ENCODE data around the gene PPM1J.
A peak's percentile ranks its signal among the peaks of the same experiment; 100 is the strongest.

Gene PPM1J

DNA sequence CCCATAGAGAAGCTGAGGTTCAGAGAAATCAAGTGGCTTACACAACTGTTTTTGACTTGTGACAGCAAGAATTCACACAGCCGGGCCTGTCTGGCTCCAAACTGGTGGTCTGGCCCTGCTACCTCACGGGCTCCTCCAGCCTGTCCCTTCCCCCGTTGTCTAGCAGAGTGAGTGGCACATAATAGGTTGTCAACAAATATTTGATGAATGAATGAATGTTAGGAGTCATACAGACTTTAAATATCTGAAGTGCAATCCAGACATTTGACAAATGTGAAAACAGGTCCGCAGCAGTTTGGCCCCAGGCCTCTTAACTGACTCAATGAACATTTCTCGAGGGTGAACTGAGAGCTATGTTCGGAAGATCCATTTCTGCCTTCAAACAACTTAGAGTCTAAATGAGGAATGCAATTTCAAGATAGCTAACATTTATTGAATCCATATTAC lies 7.1 kb downstream of the PPM1J start:
- Histone ChIP-seq H3K9me2 (replicated peaks; ENCODE audit: insufficient read depth, low read length) (no peaks in the 10 kb centered on the region), H3F3A (ENCODE audit: insufficient read depth) (peaks cover 2% of the 10 kb centered on the region; the same call in 1 of the 2 replicates), H3K36me3 (ENCODE audit: low read length) (no peaks in the 10 kb centered on the region), H3K4me2 (ENCODE audit: low read depth, low read length, poor library complexity, severe bottlenecking) (peak overlapping the region; percentile 65), H3K4me3 (ENCODE audit: insufficient read depth, low read length, poor library complexity, severe bottlenecking) (no peak overlapping the region), H3K9ac (ENCODE audit: low read length) (no peak overlapping the region), H4K20me1 (ENCODE audit: low read depth, low read length) (no peaks in the 10 kb centered on the region), H2AFZ (ENCODE audit: low read depth, low read length, severe bottlenecking) (no peak overlapping the region), H3K27me3 (ENCODE audit: low read length) (no peaks in the 10 kb centered on the region), H3K27ac (ENCODE audit: low read depth, low read length) (no peak overlapping the region), H3K9me3 (ENCODE audit: insufficient read depth, low read length) (no peaks in the 10 kb centered on the region), H3K79me2 (ENCODE audit: insufficient read depth, low read length) (no peaks in the 10 kb centered on the region)
- no peak for TF ChIP-seq EZH2phosphoT487 (conservative IDR thresholded peaks at IDR 0.05; ENCODE audit: low read length)
- TF ChIP-seq, protein P1, sequence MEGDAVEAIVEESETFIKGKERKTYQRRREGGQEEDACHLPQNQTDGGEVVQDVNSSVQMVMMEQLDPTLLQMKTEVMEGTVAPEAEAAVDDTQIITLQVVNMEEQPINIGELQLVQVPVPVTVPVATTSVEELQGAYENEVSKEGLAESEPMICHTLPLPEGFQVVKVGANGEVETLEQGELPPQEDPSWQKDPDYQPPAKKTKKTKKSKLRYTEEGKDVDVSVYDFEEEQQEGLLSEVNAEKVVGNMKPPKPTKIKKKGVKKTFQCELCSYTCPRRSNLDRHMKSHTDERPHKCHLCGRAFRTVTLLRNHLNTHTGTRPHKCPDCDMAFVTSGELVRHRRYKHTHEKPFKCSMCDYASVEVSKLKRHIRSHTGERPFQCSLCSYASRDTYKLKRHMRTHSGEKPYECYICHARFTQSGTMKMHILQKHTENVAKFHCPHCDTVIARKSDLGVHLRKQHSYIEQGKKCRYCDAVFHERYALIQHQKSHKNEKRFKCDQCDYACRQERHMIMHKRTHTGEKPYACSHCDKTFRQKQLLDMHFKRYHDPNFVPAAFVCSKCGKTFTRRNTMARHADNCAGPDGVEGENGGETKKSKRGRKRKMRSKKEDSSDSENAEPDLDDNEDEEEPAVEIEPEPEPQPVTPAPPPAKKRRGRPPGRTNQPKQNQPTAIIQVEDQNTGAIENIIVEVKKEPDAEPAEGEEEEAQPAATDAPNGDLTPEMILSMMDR (IDR thresholded peaks at IDR 0.05; ENCODE audit: insufficient read depth, low read length, poor library complexity, severe bottlenecking), result no peak

DNA sequence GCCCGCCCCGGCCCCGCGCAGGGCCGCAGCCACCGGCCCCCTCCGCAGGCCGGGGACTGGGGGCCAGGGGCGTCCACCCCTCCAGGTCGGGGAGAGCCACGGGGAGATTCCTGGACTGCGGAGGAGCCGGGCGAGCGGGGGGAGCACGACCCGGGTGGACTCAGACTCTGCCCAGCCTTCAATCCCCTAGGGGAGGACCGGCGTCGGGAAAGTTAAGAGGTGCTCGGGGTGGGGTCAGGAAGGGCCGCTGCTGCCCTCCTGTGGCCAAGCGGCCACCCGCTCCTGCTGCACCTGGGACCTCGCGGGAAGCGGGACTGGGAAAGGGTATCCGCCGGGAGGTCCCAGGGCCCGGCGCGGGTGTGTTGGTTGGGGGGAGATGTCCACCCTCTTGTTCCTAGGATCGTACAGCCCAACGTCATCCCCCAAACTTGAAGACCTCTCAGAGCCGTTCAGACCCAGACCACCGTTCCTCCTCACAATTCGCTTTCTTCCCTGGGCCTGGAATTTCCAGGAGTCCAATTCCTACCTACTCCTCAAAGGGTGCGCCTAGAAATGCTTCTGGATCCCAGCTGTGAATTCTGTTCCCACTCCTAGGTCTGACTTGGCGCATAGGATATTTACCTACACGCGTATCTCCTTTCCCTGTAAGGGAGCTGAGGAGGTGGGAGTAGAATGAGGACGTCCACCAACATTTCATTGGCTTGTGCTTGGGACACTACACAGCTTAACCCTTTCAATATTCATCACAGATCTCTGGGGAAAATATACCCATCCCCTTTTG lies 7.7 kb downstream of the PPM1J start:
- H3K27ac ChIP-seq (ENCODE audit: low read depth, low read length), result no peak overlapping the region
- no peaks in the 10 kb centered on the region for H3K9me3 ChIP-seq (ENCODE audit: insufficient read depth, low read length)
- no peaks in the 10 kb centered on the region for H3F3A ChIP-seq (ENCODE audit: insufficient read depth)
- H3K36me3 ChIP-seq (ENCODE audit: low read length), result no peaks in the 10 kb centered on the region
- peak overlapping the region; percentile 65 for H3K4me2 ChIP-seq (ENCODE audit: low read depth, low read length, poor library complexity, severe bottlenecking)
- H4K20me1 ChIP-seq (ENCODE audit: low read depth, low read length), result no peaks in the 10 kb centered on the region
- H2AFZ ChIP-seq (ENCODE audit: low read depth, low read length, severe bottlenecking), result no peak overlapping the region
- no peaks in the 10 kb centered on the region for H3K79me2 ChIP-seq (ENCODE audit: insufficient read depth, low read length)
- peak overlapping the region; percentile 48; the same call in 1 of the 2 replicates for H3K9ac ChIP-seq (ENCODE audit: low read length)
- no peaks in the 10 kb centered on the region for H3K9me2 ChIP-seq (replicated peaks; ENCODE audit: insufficient read depth, low read length)
- TF ChIP-seq, protein P1 (IDR thresholded peaks at IDR 0.05; ENCODE audit: insufficient read depth, low read length, poor library complexity, severe bottlenecking), result peak; percentile 55
- no peak for TF ChIP-seq EZH2phosphoT487 (conservative IDR thresholded peaks at IDR 0.05; ENCODE audit: low read length)
- peak overlapping the region; percentile 61 for H3K4me3 ChIP-seq (ENCODE audit: insufficient read depth, low read length, poor library complexity, severe bottlenecking)
- no peaks in the 10 kb centered on the region for H3K27me3 ChIP-seq (ENCODE audit: low read length)

DNA sequence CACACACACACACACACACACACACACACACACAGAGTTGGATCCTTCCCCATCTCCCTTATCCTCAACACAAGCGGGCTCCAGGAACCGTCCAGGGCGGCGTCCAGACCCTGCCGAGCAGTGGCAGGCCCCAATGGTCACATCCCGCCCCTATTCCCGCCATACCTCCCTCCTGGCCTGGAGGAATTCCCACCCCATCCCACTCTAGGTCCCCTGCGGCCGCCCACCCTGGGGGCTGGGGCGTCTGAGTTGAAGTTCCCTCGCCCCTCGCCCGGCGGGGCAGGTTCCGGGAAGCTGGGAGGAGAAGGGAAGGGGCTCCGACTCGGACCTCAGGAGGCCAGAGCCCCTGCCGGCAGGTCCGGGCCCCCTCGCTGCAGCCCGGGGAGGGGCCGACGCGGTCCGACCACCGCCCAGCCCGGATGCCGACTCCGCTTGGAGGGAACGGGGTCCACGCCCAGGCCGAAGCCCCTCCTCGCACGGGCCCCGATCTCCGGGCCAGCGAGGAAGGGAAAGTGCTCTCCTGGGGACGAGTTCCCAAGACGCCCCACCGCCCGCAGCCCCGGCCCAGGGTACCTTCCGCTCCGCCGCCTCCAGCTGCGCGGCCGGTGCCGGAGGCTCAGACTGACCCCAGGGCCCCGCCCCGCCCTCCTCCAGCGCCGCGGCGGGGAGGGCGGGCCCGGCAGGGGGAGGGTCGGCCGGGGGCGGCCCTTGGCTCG lies 8.5 kb downstream of the PPM1J start, which contains the start of gene RHOC:
RHOC (minus strand) TSS at position 623 of the 716 bp plus-strand sequence. CDS start 3,328 bp downstream, outside the sequence.
- no peaks in the 10 kb centered on the region for H4K20me1 ChIP-seq (ENCODE audit: low read depth, low read length)
- H3K36me3 ChIP-seq (ENCODE audit: low read length), result no peaks in the 10 kb centered on the region
- peak within 1 kb of the TSS; percentile 61 for H3K4me3 ChIP-seq (ENCODE audit: insufficient read depth, low read length, poor library complexity, severe bottlenecking)
- no peaks in the 10 kb centered on the region for H3K9me2 ChIP-seq (replicated peaks; ENCODE audit: insufficient read depth, low read length)
- no peaks in the 10 kb centered on the region for H3K27me3 ChIP-seq (ENCODE audit: low read length)
- no peak within 1 kb of the TSS for H2AFZ ChIP-seq (ENCODE audit: low read depth, low read length, severe bottlenecking)
- peak within 1 kb of the TSS; percentile 48; the same call in 1 of the 2 replicates for H3K9ac ChIP-seq (ENCODE audit: low read length)
- H3K27ac ChIP-seq (ENCODE audit: low read depth, low read length), result no peak within 1 kb of the TSS
- H3K4me2 ChIP-seq (ENCODE audit: low read depth, low read length, poor library complexity, severe bottlenecking), result peak within 1 kb of the TSS; percentile 65
- no peaks in the 10 kb centered on the region for H3K79me2 ChIP-seq (ENCODE audit: insufficient read depth, low read length)
- no peaks in the 10 kb centered on the region for H3K9me3 ChIP-seq (ENCODE audit: insufficient read depth, low read length)
- no peak for TF ChIP-seq EZH2phosphoT487 (conservative IDR thresholded peaks at IDR 0.05; ENCODE audit: low read length)
- TF ChIP-seq, protein P1 (IDR thresholded peaks at IDR 0.05; ENCODE audit: insufficient read depth, low read length, poor library complexity, severe bottlenecking), result no peak
- no peaks in the 10 kb centered on the region for H3F3A ChIP-seq (ENCODE audit: insufficient read depth)
